BLaER1 treated with 17β-estradiol and CSF1 and Interleukin-3, amounts not matched to agents 10 nM and 100 nM (cell line): ENCODE results near the gene SPTBN1.
A peak's percentile ranks its signal among the peaks of the same experiment; 100 is the strongest.

Experiments used
- H3K27ac ChIP-seq, 11 experiments: shearing (Covaris generic); formaldehyde crosslinking; 2 replicates each; pipeline ENCODE4 v1.8.1; 2022
- H3K27me3 ChIP-seq, 11 experiments: shearing (Covaris generic); formaldehyde crosslinking; 2 replicates each; pipeline ENCODE4 v1.8.1; 2022
- H3K36me3 ChIP-seq, 11 experiments: shearing (Covaris generic); formaldehyde crosslinking; 2 replicates each; pipeline ENCODE4 v1.8.1; 2022
- H3K4me1 ChIP-seq, 10 experiments: shearing (Covaris generic); formaldehyde crosslinking; 2 replicates each; pipeline ENCODE4 v1.8.1; 2022
- H3K4me2 ChIP-seq, 11 experiments: shearing (Covaris generic); formaldehyde crosslinking; 2 replicates each; pipeline ENCODE4 v1.8.1; 2022
- H3K4me3 ChIP-seq, 10 experiments: shearing (Covaris generic); formaldehyde crosslinking; 2 replicates each; pipeline ENCODE4 v1.8.1; 2022
- H3K9ac ChIP-seq, 11 experiments: shearing (Covaris generic); formaldehyde crosslinking; 2 replicates each; pipeline ENCODE4 v1.8.1; 2022
- H3K9me3 ChIP-seq, 11 experiments: shearing (Covaris generic); formaldehyde crosslinking; replicated peaks in 1 of 11; 2 replicates each; pipeline ENCODE4 v1.8.1; 2022
- H4K20me1 ChIP-seq, 11 experiments: shearing (Covaris generic); formaldehyde crosslinking; 2 replicates each; pipeline ENCODE4 v1.8.1; 2022
- Cebpa-rat ChIP-seq, 11 experiments: shearing (Covaris generic); IDR thresholded peaks; 2 replicates each; pipeline ENCODE4 v1.8.1; 2022

The SPTBN1 gene

DNA sequence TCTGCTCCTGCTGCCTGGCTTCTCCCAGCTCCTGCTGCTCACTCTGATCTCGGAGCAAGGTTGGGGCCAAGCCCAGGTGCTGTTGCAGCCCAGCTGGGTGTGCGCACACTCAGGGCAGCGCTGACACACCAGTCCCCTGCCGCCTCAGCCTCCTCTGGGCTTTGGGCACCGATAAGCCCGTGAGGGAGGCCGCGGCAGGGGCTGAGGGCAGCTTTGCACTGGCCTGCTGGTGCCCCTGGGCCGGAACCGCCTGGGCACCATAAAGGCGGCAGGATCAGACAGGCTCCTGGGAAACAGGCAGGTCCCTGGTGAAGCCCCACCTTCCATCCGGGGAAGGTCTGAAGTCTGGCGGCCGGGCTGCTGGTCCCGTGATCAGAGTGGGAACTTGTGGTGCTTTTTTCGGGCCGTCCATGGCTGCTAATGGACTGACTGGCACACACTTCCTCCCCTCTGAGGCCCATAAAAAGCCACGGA lies 253.2 kb downstream of the SPTBN1 start:
- 0 out of 22 replicates have a peak overlapping the region, but pooled peaks of 1 of the 11 experiments have one; percentile 27 for H3K9ac ChIP-seq
- peaks cover 0 to 23% (median 18%) of the 10 kb centered on the region in 11 experiments; a peak in 16 of 22 replicates for H4K20me1 ChIP-seq
- no peaks in the 10 kb centered on the region for H3K36me3 ChIP-seq
- H3K9me3 ChIP-seq, result peaks cover 0 to 10% (median 0%) of the 10 kb centered on the region in 11 experiments; a peak in 5 of 22 replicates
- H3K27ac ChIP-seq, result no peak overlapping the region
- H3K27me3 ChIP-seq, result peaks cover 50 to 62% (median 59%) of the 10 kb centered on the region in 11 experiments
- peak overlapping the region; percentile 28 to 88 (median 48); a peak in 15 of 22 replicates for H3K4me2 ChIP-seq
- peak overlapping the region in 6 of 10 experiments; percentile 30 to 48 (median 42); a peak in 6 of 20 replicates for H3K4me3 ChIP-seq
- peaks cover 0 to 13% (median 10%) of the 10 kb centered on the region in 10 experiments; a peak in 13 of 20 replicates for H3K4me1 ChIP-seq
- TF ChIP-seq Cebpa-rat (IDR thresholded peaks at IDR 0.05), result no peak

GRCh38 chr2:54710216-54710615 lies 254.1 kb downstream of the SPTBN1 start:
- no peak overlapping the region for H3K4me2 ChIP-seq
- H3K4me3 ChIP-seq, result no peak overlapping the region
- no peaks in the 10 kb centered on the region for H3K36me3 ChIP-seq
- TF ChIP-seq Cebpa-rat (IDR thresholded peaks at IDR 0.05), result no peak
- no peak overlapping the region for H3K27ac ChIP-seq
- peaks cover 0 to 13% (median 10%) of the 10 kb centered on the region in 10 experiments; a peak in 13 of 20 replicates for H3K4me1 ChIP-seq
- H3K27me3 ChIP-seq, result peaks cover 50 to 62% (median 59%) of the 10 kb centered on the region in 11 experiments
- H4K20me1 ChIP-seq, result peaks cover 0 to 23% (median 18%) of the 10 kb centered on the region in 11 experiments; a peak in 16 of 22 replicates
- H3K9me3 ChIP-seq, result peaks cover 0 to 10% (median 0%) of the 10 kb centered on the region in 11 experiments; a peak in 5 of 22 replicates
- H3K9ac ChIP-seq, result no peak overlapping the region

GRCh38 chr2:54712516-54712915 lies 256.4 kb downstream of the SPTBN1 start:
- Histone ChIP-seq H3K27me3 (peaks cover 40 to 51% (median 48%) of the 10 kb centered on the region in 11 experiments), H3K9ac (no peak overlapping the region), H3K27ac (no peak overlapping the region), H4K20me1 (peaks cover 0 to 23% (median 18%) of the 10 kb centered on the region in 11 experiments; a peak in 16 of 22 replicates), H3K4me1 (peaks cover 0 to 21% (median 10%) of the 10 kb centered on the region in 10 experiments; a peak in 14 of 20 replicates), H3K9me3 (peaks cover 0 to 10% (median 0%) of the 10 kb centered on the region in 11 experiments; a peak in 5 of 22 replicates), H3K4me2 (no peak overlapping the region), H3K36me3 (no peaks in the 10 kb centered on the region), H3K4me3 (no peak overlapping the region)
- TF ChIP-seq Cebpa-rat (IDR thresholded peaks at IDR 0.05), result no peak

DNA sequence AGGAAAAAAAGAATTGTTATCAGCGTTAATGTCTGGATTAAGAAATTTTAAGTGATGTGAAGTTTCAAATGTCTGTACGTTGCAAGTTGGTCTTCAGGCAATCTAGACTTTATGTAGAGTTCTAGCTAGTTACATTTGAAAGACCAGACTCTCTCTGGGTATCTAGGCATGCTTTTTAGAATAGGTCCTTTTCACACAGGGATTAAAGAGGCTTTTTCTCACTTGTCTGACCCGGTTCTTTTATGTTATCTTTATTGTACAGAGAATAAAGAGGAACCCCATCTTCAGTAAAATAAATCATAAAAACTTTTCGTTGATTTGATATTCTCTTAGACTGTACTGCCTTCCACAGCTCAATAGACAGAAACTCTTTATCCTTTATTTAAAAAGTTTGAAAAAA lies 258.9 kb downstream of the SPTBN1 start:
- H3K27me3 ChIP-seq, result peaks cover 15 to 31% (median 23%) of the 10 kb centered on the region in 11 experiments
- no peak for TF ChIP-seq Cebpa-rat (IDR thresholded peaks at IDR 0.05)
- peaks cover 0 to 8% (median 0%) of the 10 kb centered on the region in 11 experiments; a peak in 4 of 22 replicates for H3K9me3 ChIP-seq
- peaks cover 0 to 8% (median 0%) of the 10 kb centered on the region in 10 experiments; a peak in 3 of 20 replicates for H3K4me1 ChIP-seq
- H3K27ac ChIP-seq, result no peak overlapping the region
- H4K20me1 ChIP-seq, result peaks cover 0 to 5% (median 1%) of the 10 kb centered on the region in 11 experiments; a peak in 9 of 22 replicates
- no peak overlapping the region for H3K4me2 ChIP-seq
- no peaks in the 10 kb centered on the region for H3K36me3 ChIP-seq
- no peak overlapping the region for H3K9ac ChIP-seq
- no peak overlapping the region for H3K4me3 ChIP-seq

DNA sequence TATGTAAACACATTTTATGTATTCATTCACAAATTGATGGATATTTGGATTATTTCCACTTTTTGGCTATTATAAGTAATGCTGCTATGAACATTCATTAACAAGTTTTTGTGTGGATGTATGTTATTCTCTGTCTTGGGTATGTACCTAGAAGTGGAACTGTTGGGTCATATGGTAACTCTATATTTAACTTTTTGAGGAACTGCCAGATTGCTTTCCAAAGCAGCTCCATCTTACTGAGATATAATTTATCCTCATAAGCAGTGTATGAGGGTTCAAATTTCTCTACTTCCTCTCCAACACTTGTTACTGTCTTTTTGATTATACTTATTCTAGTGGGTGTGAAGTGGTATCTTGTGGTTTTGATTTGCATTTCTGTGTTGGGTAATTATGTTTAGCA lies 260.2 kb downstream of the SPTBN1 start:
- Histone ChIP-seq H3K4me3 (no peak overlapping the region), H3K4me1 (peaks cover 0 to 8% (median 0%) of the 10 kb centered on the region in 10 experiments; a peak in 3 of 20 replicates), H4K20me1 (no peaks in the 10 kb centered on the region), H3K9me3 (0 out of 22 replicates have a peak, but pooled peaks cover 0 to 8% (median 0%) of the 10 kb centered on the region in 11 experiments), H3K36me3 (no peaks in the 10 kb centered on the region), H3K9ac (no peak overlapping the region), H3K4me2 (peak overlapping the region in 2 of 11 experiments; percentile 28 to 39; a peak in 2 of 22 replicates), H3K27me3 (peaks cover 1 to 17% (median 9%) of the 10 kb centered on the region in 11 experiments; a peak in 14 of 22 replicates), H3K27ac (no peak overlapping the region)
- no peak for TF ChIP-seq Cebpa-rat (IDR thresholded peaks at IDR 0.05)

DNA sequence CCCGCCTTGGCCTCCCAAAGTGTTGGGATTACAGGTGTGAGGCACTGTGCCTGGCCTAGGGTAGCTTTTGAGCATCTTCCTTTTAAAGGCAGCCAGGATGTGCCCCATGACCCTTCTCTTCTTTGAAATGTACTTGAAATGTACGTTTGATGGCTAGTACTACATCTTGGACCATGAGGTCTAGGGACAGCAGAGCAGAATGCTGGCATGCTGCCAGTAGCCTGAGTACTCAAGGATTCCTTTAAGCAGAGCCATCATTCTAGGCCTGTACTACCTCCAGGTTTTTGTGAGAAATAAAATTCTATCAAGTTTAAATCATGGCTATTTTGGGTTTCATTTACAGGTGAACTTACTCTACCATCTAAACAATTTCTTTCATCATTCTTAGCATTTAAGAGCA lies 264.4 kb downstream of the SPTBN1 start:
- Histone ChIP-seq H4K20me1 (peaks cover 0 to 16% (median 11%) of the 10 kb centered on the region in 11 experiments; a peak in 8 of 22 replicates), H3K4me3 (no peak overlapping the region), H3K9ac (no peak overlapping the region), H3K36me3 (no peaks in the 10 kb centered on the region), H3K4me2 (no peak overlapping the region), H3K27ac (no peak overlapping the region), H3K9me3 (0 out of 22 replicates have a peak, but pooled peaks cover 0 to 8% (median 0%) of the 10 kb centered on the region in 11 experiments), H3K27me3 (peaks cover 19 to 26% (median 20%) of the 10 kb centered on the region in 11 experiments), H3K4me1 (peaks cover 10 to 22% (median 17%) of the 10 kb centered on the region in 10 experiments)
- TF ChIP-seq Cebpa-rat (IDR thresholded peaks at IDR 0.05), result no peak
